Measurements from ENCODE around the gene LRPPRC. TPM values are rescaled to one million over a fixed set of nuclear protein-coding genes. Genes with fewer than 3 reads are reported as not detected.
A peak's percentile ranks its signal among the peaks of the same experiment; 100 is the strongest.

LRPPRC gene
- total RNA-seq, 1 donor = 57.2 TPM

DNA sequence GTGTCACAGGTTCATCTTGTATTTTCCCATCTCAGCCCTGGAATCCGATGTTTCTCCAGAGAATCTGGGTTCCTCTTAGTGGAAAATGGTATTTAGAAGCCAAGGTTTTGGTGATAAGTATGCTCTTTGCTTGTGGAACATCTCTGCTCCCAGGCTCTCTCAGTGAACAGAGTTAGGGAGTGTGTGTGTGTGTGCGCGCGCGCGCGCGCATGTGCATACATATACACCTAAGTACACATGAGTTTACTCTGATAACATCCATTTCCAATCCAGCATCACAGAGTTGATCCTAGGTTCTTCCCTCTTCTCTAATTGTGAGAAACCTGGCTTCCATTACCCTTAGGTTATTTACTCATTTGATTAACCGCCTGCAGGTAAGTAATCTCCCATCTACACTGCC is 115.3 kb downstream of the LRPPRC start:
- TF ChIP-seq, protein P1, sequence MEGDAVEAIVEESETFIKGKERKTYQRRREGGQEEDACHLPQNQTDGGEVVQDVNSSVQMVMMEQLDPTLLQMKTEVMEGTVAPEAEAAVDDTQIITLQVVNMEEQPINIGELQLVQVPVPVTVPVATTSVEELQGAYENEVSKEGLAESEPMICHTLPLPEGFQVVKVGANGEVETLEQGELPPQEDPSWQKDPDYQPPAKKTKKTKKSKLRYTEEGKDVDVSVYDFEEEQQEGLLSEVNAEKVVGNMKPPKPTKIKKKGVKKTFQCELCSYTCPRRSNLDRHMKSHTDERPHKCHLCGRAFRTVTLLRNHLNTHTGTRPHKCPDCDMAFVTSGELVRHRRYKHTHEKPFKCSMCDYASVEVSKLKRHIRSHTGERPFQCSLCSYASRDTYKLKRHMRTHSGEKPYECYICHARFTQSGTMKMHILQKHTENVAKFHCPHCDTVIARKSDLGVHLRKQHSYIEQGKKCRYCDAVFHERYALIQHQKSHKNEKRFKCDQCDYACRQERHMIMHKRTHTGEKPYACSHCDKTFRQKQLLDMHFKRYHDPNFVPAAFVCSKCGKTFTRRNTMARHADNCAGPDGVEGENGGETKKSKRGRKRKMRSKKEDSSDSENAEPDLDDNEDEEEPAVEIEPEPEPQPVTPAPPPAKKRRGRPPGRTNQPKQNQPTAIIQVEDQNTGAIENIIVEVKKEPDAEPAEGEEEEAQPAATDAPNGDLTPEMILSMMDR (IDR thresholded peaks at IDR 0.05; ENCODE audit: extremely low read depth, low read depth, low read length) = no peak
- Histone ChIP-seq H2AFZ (ENCODE audit: low read length) (no peak overlapping the region), H3K79me2 (ENCODE audit: insufficient read depth, low read length) (no peaks in the 10 kb centered on the region), H3K27me3 (ENCODE audit: insufficient read depth, low read length) (no peaks in the 10 kb centered on the region), H3K4me1 (ENCODE audit: insufficient read depth, low read length) (no peaks in the 10 kb centered on the region), H4K20me1 (ENCODE audit: insufficient read depth, low read length) (no peaks in the 10 kb centered on the region), H3K4me2 (ENCODE audit: insufficient read depth, low read length) (no peak overlapping the region), H3K27ac (ENCODE audit: low read depth, low read length) (no peak overlapping the region), H3K9me3 (ENCODE audit: low read depth, low read length) (no peaks in the 10 kb centered on the region), H3K4me3 (ENCODE audit: insufficient read depth, low read length) (no peak overlapping the region), H3K36me3 (ENCODE audit: insufficient read depth, low read length) (no peaks in the 10 kb centered on the region)
- DNase-seq (ENCODE audit: insufficient read length, low spot score, missing footprints) = no peak

DNA sequence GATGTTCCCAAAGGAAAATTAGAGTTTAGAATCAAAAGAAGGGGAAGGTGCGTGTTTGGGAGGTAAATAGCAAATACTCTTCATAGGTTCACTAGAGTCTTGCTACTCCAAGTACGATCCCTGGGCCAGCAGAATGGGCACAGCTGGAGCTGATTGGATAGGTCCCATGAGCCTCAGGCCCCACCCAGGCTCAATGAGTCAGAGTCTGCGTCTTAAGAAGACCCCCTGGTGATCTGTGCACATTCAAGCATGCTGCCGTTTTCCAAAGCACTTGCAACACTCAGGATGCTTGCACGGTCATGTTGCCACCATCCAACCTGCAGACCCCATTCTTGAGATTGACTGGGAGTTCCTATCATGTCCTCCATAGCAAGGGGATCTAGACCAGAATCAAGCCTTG is 116.5 kb downstream of the LRPPRC start:
- no peak overlapping the region for H2AFZ ChIP-seq (ENCODE audit: low read length)
- peaks cover 5% of the 10 kb centered on the region for H3K27me3 ChIP-seq (ENCODE audit: insufficient read depth, low read length)
- no peak overlapping the region for H3K4me2 ChIP-seq (ENCODE audit: insufficient read depth, low read length)
- H3K36me3 ChIP-seq (ENCODE audit: insufficient read depth, low read length) = no peaks in the 10 kb centered on the region
- H4K20me1 ChIP-seq (ENCODE audit: insufficient read depth, low read length) = no peaks in the 10 kb centered on the region
- no peaks in the 10 kb centered on the region for H3K4me1 ChIP-seq (ENCODE audit: insufficient read depth, low read length)
- TF ChIP-seq, protein P1 (IDR thresholded peaks at IDR 0.05; ENCODE audit: extremely low read depth, low read depth, low read length) = no peak
- H3K27ac ChIP-seq (ENCODE audit: low read depth, low read length) = no peak overlapping the region
- no peak overlapping the region for H3K4me3 ChIP-seq (ENCODE audit: insufficient read depth, low read length)
- DNase-seq (ENCODE audit: insufficient read length, low spot score, missing footprints) = no peak
- no peaks in the 10 kb centered on the region for H3K79me2 ChIP-seq (ENCODE audit: insufficient read depth, low read length)
- no peaks in the 10 kb centered on the region for H3K9me3 ChIP-seq (ENCODE audit: low read depth, low read length)

DNA sequence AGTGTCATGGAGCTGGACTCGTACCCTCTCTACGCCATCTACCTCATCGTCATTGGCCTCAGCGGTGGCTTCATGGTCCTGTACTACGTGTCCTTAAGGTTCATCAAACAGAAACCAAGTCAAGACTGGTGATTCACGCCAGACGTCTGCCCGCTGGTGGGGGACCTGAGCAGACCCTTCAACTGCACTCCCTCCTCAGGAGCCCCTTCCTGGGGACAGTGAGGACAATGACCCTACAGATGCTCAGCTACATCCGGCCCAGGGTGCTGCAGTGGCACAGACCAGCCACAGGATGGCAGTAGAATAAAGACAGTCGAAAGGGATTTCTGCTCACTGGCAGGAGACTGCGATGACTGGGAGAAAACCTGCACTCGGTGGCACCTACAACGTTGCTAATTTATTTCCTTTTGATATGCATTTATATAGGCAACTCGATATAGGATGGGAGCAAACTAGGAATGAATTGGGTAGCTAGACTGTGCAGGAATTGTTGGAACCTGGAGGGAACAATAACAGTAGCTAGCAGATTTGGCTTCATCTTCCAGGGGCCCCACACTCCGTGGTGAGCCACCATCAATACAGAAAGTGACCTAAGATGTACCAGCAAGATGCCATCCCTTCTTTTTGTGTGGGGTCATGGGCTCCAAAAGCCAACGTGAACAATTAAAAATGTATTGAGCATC is 117.9 kb downstream of the LRPPRC start:
- no peak overlapping the region for H3K4me3 ChIP-seq (ENCODE audit: insufficient read depth, low read length)
- no peaks in the 10 kb centered on the region for H3K9me3 ChIP-seq (ENCODE audit: low read depth, low read length)
- H3K27ac ChIP-seq (ENCODE audit: low read depth, low read length) = no peak overlapping the region
- peak; percentile 95 for DNase-seq (ENCODE audit: insufficient read length, low spot score, missing footprints)
- H3K27me3 ChIP-seq (ENCODE audit: insufficient read depth, low read length) = peaks cover 5% of the 10 kb centered on the region
- no peaks in the 10 kb centered on the region for H3K79me2 ChIP-seq (ENCODE audit: insufficient read depth, low read length)
- H4K20me1 ChIP-seq (ENCODE audit: insufficient read depth, low read length) = no peaks in the 10 kb centered on the region
- H3K36me3 ChIP-seq (ENCODE audit: insufficient read depth, low read length) = no peaks in the 10 kb centered on the region
- no peaks in the 10 kb centered on the region for H3K4me1 ChIP-seq (ENCODE audit: insufficient read depth, low read length)
- TF ChIP-seq, protein P1 (IDR thresholded peaks at IDR 0.05; ENCODE audit: extremely low read depth, low read depth, low read length) = peak; percentile 99
- no peak overlapping the region for H2AFZ ChIP-seq (ENCODE audit: low read length)
- H3K4me2 ChIP-seq (ENCODE audit: insufficient read depth, low read length) = peak overlapping the region; percentile 41

DNA sequence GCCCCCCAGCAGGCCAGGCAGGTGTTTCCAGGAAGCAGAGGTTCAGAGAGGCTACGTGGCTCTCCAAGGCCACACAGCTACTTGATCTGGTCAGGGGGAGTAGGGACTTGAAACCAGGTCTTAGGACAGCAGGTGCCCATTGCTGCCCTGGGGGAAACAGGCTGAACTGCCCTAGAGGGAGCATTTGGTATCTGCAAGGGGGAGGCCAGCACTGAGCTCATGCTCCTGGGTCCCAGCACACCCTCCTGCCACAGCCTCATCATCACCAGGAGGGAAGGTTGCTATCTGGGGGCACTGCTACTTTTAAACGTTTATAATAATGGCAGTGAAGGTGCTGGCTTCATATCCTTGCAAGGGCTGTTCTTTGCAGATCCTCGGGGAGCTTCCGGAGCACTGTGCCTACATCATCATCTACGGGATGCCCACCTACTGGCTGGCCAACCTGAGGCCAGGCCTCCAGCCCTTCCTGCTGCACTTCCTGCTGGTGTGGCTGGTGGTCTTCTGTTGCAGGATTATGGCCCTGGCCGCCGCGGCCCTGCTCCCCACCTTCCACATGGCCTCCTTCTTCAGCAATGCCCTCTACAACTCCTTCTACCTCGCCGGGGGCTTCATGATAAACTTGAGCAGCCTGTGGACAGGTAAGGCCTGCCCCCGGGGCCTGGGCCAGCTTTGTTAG is 120.9 kb downstream of the LRPPRC start:
- Histone ChIP-seq H3K27me3 (ENCODE audit: insufficient read depth, low read length) (peaks cover 20% of the 10 kb centered on the region), H4K20me1 (ENCODE audit: insufficient read depth, low read length) (no peaks in the 10 kb centered on the region), H3K9me3 (ENCODE audit: low read depth, low read length) (no peaks in the 10 kb centered on the region), H3K79me2 (ENCODE audit: insufficient read depth, low read length) (no peaks in the 10 kb centered on the region), H3K4me2 (ENCODE audit: insufficient read depth, low read length) (no peak overlapping the region), H3K36me3 (ENCODE audit: insufficient read depth, low read length) (no peaks in the 10 kb centered on the region), H3K4me3 (ENCODE audit: insufficient read depth, low read length) (no peak overlapping the region), H3K4me1 (ENCODE audit: insufficient read depth, low read length) (no peaks in the 10 kb centered on the region), H3K27ac (ENCODE audit: low read depth, low read length) (no peak overlapping the region), H2AFZ (ENCODE audit: low read length) (no peak overlapping the region)
- TF ChIP-seq, protein P1 (IDR thresholded peaks at IDR 0.05; ENCODE audit: extremely low read depth, low read depth, low read length) = no peak
- DNase-seq (ENCODE audit: insufficient read length, low spot score, missing footprints) = no peak

Measured in osteoblast (primary cell).